Endothelial cell of umbilical vein (primary cell): ENCODE data around the gene PDHX. TPM values are rescaled to one million over a fixed set of nuclear protein-coding genes. Genes with fewer than 3 reads are reported as not detected.

ENCODE experiments used
- BruUV-seq: library from RNA; stranded (reverse); fragments of 400-500 nt; replicated peaks from 2 replicates; lab custom pipeline; 2021; lab: Mats Ljungman, UMichigan
- CTCF ChIA-PET: fragments of 300-600, 350-600 bp; sonication (Branson Sonifier 250); formaldehyde crosslinking; loops from one replicate; lab custom pipeline; 2021; ENCODE audit warnings: antibody characterized with exemption, inconsistent platforms; lab: Charles Lee
- POLR2A ChIA-PET: fragments of 300-600, 350-600 bp; sonication (Branson Sonifier 250); formaldehyde crosslinking; loops from one replicate; lab custom pipeline; 2021; ENCODE audit warnings: antibody characterized with exemption, inconsistent platforms; lab: Charles Lee
- DNase-seq: peaks from one replicate; pipeline ENCODE4 v3.0.0-alpha.2; 2011; ENCODE audit warnings: low read depth, low spot score
- FAIRE-seq: peaks from 2 replicates; lab custom pipeline; 2011; peaks lifted over from hg19 to GRCh38; lab: Jason Lieb, UNC
- H2AFZ ChIP-seq: 2 replicates; pipeline ENCODE4 v1.6.0; 2012; ENCODE audit warnings: low read depth, low read length, control low read depth, inconsistent platforms
- H3K27ac ChIP-seq: 2 replicates; pipeline ENCODE4 v1.5.1; 2011; ENCODE audit warnings: low read depth, mild to moderate bottlenecking, control low read depth, low read length, moderate library complexity; ENCODE audit not compliant: insufficient read depth
- H3K27me3 ChIP-seq, 2 experiments: 2 replicates each; pipeline versions ENCODE4 v1.6.0 to v1.6.1; 2011; ENCODE audit warnings: low read length in 2 of 2, mixed read lengths in 1 of 2; ENCODE audit not compliant: control insufficient read depth in 2 of 2, insufficient read depth in 2 of 2
- H3K36me3 ChIP-seq, 2 experiments: 2 replicates in 1 of 2; 3 replicates in 1 of 2; pipeline ENCODE4 v1.5.1; 2011; ENCODE audit warnings: low read length in 2 of 2, mild to moderate bottlenecking in 1 of 2, moderate library complexity in 1 of 2; ENCODE audit not compliant: control insufficient read depth in 2 of 2, insufficient read depth in 2 of 2; ENCODE audit errors: extremely low read depth in 1 of 2
- H3K4me1 ChIP-seq: 3 replicates; pipeline ENCODE4 v1.5.1; 2011; ENCODE audit warnings: mild to moderate bottlenecking, low read length; ENCODE audit not compliant: control insufficient read depth, insufficient read depth; ENCODE audit errors: extremely low read depth
- H3K4me2 ChIP-seq: 2 replicates; pipeline ENCODE4 v1.6.1; 2011; ENCODE audit warnings: low read length, control low read depth, mixed read lengths; ENCODE audit not compliant: insufficient read depth
- H3K4me3 ChIP-seq, 3 experiments: fragments of 200-600 bp in 1 of 3; sonication (generic), shearing (Covaris generic) in 1 of 3; replicated peaks in 1 of 3; 2 replicates each; pipeline ENCODE4 v1.5.1; 2011 to 2016; ENCODE audit warnings: control low read depth in 3 of 3, low read length in 3 of 3, mild to moderate bottlenecking in 2 of 3, inconsistent platforms in 1 of 3, low read depth in 1 of 3, moderate library complexity in 1 of 3; ENCODE audit not compliant: insufficient read depth in 1 of 3
- H3K79me2 ChIP-seq: 2 replicates; pipeline ENCODE4 v1.6.0; 2012; ENCODE audit warnings: low read length, inconsistent platforms; ENCODE audit not compliant: control insufficient read depth, insufficient read depth
- H3K9ac ChIP-seq: replicated peaks from 2 replicates; pipeline ENCODE3; 2011; ENCODE audit warnings: low read length, control low read depth; ENCODE audit not compliant: insufficient read depth; ENCODE audit errors: extremely low read depth
- H3K9me1 ChIP-seq: replicated peaks from 3 replicates; pipeline ENCODE4 v1.6.0; 2011; ENCODE audit warnings: mild to moderate bottlenecking, low read length; ENCODE audit not compliant: control insufficient read depth, insufficient read depth; ENCODE audit errors: extremely low read depth
- H3K9me3 ChIP-seq: replicated peaks from 2 replicates; pipeline ENCODE4 v1.5.1; 2012; ENCODE audit warnings: low read length, inconsistent platforms; ENCODE audit not compliant: control insufficient read depth, insufficient read depth
- H4K20me1 ChIP-seq: replicated peaks from 2 replicates; pipeline ENCODE3; 2011; ENCODE audit warnings: mild to moderate bottlenecking, low read length; ENCODE audit not compliant: control insufficient read depth, insufficient read depth; ENCODE audit errors: extremely low read depth
- CTCF ChIP-seq, 2 donors: IDR thresholded peaks; 1 replicate in 1 of 2; 2 replicates in 1 of 2; pipeline ENCODE4 v1.5.1; 2011; ENCODE audit warnings: low read length in 2 of 2, mild to moderate bottlenecking in 2 of 2, moderate library complexity in 2 of 2, control low read depth in 1 of 2, inconsistent platforms in 1 of 2, low read depth in 1 of 2; ENCODE audit not compliant: insufficient read depth in 1 of 2; ENCODE audit errors: extremely low read depth in 1 of 2
- EZH2 ChIP-seq: IDR thresholded peaks from 2 replicates; pipeline ENCODE4 v1.6.1; 2012; ENCODE audit warnings: borderline replicate concordance, low read depth, mild to moderate bottlenecking, moderate library complexity, low read length, inconsistent platforms; ENCODE audit not compliant: severe bottlenecking
- FOS ChIP-seq: IDR thresholded peaks from 2 replicates; pipeline ENCODE4 v1.6.1; 2011; ENCODE audit warnings: mild to moderate bottlenecking, low read length, moderate library complexity, borderline replicate concordance; ENCODE audit not compliant: insufficient read depth
- GATA2 ChIP-seq: IDR thresholded peaks from 2 replicates; pipeline ENCODE4 v1.7.0; 2011; ENCODE audit warnings: low read depth, mild to moderate bottlenecking, moderate library complexity, mixed read lengths, low read length; ENCODE audit not compliant: insufficient read length, insufficient read depth
- JUN ChIP-seq: IDR thresholded peaks from 2 replicates; pipeline ENCODE4 v1.6.1; 2011; ENCODE audit warnings: borderline replicate concordance, low read depth; ENCODE audit not compliant: insufficient read length, insufficient read depth
- MAX ChIP-seq: IDR thresholded peaks from 2 replicates; pipeline ENCODE4 v1.6.1; 2011; ENCODE audit not compliant: insufficient read depth, insufficient read length
- POLR2A ChIP-seq: IDR thresholded peaks from 2 replicates; pipeline ENCODE4 v1.6.1; 2012; ENCODE audit warnings: low read depth, mild to moderate bottlenecking, control low read depth, low read length
- POLR2AphosphoS5 ChIP-seq: IDR thresholded peaks from 2 replicates; pipeline ENCODE4 v1.6.1; 2012; ENCODE audit warnings: low read depth, mild to moderate bottlenecking, control low read depth, low read length, moderate library complexity; ENCODE audit not compliant: insufficient read depth
- dilution Hi-C: fragments of 300-500 bp; cut with MboI; formaldehyde crosslinking; loops from one replicate; pipeline ENCODE4 v1.15.0; 2019; ENCODE audit warnings: low sequenced_read_pairs; ENCODE audit not compliant: extremely low pct_ligation_motif_present
- intact Hi-C: fragments of 100-400 bp; cut with micrococcal nuclease; formaldehyde crosslinking; loops from one replicate; pipeline ENCODE4 v1.10.0; 2022
- polyA plus RNA-seq, 4 experiments: library from polyadenylated mRNA; depleted of rRNA in 3 of 4; stranded (reverse) in 3 of 4; unstranded in 1 of 4; fragments of >200 nt; gene quantifications; 2 replicates each; pipeline versions ENCODE4 v1.2.1 to v1.2.3, GENCODE V29; 2011 to 2012; ENCODE audit warnings: missing spikeins in 1 of 4
- total RNA-seq: library from RNA; stranded (reverse); gene quantifications from 2 replicates; pipeline ENCODE4 v1.2.3, GENCODE V29; 2021

Gene PDHX
- total and polyA plus RNA-seq, 2 donors (not counting 3 experiments of a cell fraction or from before 2014, with no cell fraction given): 10.5 to 30.5 TPM

- Histone ChIP-seq H3K9me3 (no peaks in the 10 kb centered on the region), H3K9me1 (no peaks in the 10 kb centered on the region), H3K27me3 (no peaks in the 10 kb centered on the region), H3K4me1 (no peaks in the 10 kb centered on the region), H4K20me1 (no peaks in the 10 kb centered on the region), H2AFZ (no peak overlapping the region), H3K79me2 (no peaks in the 10 kb centered on the region), H3K36me3 (no peaks in the 10 kb centered on the region), H3K4me2 (no peak overlapping the region), H3K27ac (no peak overlapping the region), H3K9ac (no peak overlapping the region), H3K4me3 (no peak overlapping the region)
- POLR2A ChIA-PET: no interaction called here
- intact Hi-C loops (no loop called here), dilution Hi-C loops (no loop called here)
- CTCF ChIA-PET: interaction anchor here (1.0 kb wide), 1 partner anchor 15 kb away, joined by 3 read pairs; no protein-coding TSS in a partner anchor
- no peak for TF ChIP-seq MAX
- TF ChIP-seq GATA2: no peak
- no peak for TF ChIP-seq POLR2AphosphoS5
- no peak for TF ChIP-seq POLR2A
- no peak for TF ChIP-seq EZH2
- TF ChIP-seq CTCF (IDR thresholded peaks at IDR 0.05; ENCODE audit: extremely low read depth in 1 of 2, insufficient read depth in 1 of 2, low read depth in 1 of 2, low read length in 2 of 2): no peak
- TF ChIP-seq JUN: no peak
- no peak for TF ChIP-seq FOS
- no TSS peak for BruUV-seq
- FAIRE-seq: no peak
- no peak for DNase-seq
Observed at GRCh38 chr11:34957206-34957605, 40.8 kb downstream of the PDHX start.
